Mammary epithelial cell (primary cell): ENCODE results near the gene DYSF.

Experiments used
- CTCF ChIP-seq, 2 donors: IDR thresholded peaks in 1 of 2; conservative IDR thresholded peaks in 1 of 2; 2 replicates each; pipeline ENCODE4 v1.5.1; 2011 to 2012; ENCODE audit warnings: inconsistent platforms in 2 of 2, low read length in 2 of 2, mild to moderate bottlenecking in 2 of 2, control low read depth in 1 of 2, low read depth in 1 of 2; ENCODE audit not compliant: insufficient read depth in 1 of 2; ENCODE audit errors: extremely low read depth in 1 of 2
- EZH2 ChIP-seq: IDR thresholded peaks from 2 replicates; pipeline ENCODE4 v1.6.1; 2012; ENCODE audit warnings: low read length, inconsistent platforms, borderline replicate concordance

DNA sequence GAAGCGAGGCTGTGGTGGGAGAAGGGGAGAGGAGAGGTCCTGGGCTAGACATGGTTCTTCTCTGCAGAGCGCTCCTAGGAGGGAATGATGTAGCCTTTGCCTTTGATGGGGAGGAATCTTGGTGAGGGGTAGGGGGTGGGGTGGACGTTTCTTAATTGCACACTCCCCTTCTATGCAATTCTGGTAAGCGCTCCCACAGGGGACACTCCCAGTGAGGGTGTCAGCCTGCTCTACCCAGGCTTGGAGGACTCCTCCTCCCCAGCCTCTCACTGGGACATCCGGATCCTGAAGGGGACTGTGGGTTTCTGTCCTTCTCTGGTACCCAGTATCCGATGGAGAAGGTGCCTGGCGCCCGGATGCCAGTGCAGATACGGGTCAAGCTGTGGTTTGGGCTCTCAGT is 114.3 kb downstream of the DYSF start:
- no peak for TF ChIP-seq CTCF (conservative IDR thresholded peaks at IDR 0.05 in 1 of 2, IDR thresholded peaks at IDR 0.05 in 1 of 2; ENCODE audit: extremely low read depth in 1 of 2, insufficient read depth in 1 of 2, low read depth in 1 of 2, low read length in 2 of 2)
- TF ChIP-seq EZH2: no peak
